Kidney (tissue), 14 donors: Measurements from ENCODE around the gene PARP14. TPM values are rescaled to one million over a fixed set of nuclear protein-coding genes. Genes with fewer than 3 reads are reported as not detected.
"Not testable (repeated sequence)": the region's sequence is repeated elsewhere in the genome, so short reads cannot be mapped to it uniquely, and the experiment has no call there.

ENCODE experiments used
- DNase-seq, 5 donors: peaks; one replicate each; pipeline ENCODE4 v3.0.0-alpha.2; 2013 to 2020
- FAIRE-seq: peaks from 2 replicates; lab custom pipeline; 2012; peaks lifted over from hg19 to GRCh38; lab: Jason Lieb, UNC
- H3K27ac ChIP-seq, 2 donors: one replicate each; pipeline ENCODE4 v1.7.0; 2013; ENCODE audit warnings: low read depth in 2 of 2, low read length in 2 of 2, inconsistent platforms in 1 of 2
- H3K27me3 ChIP-seq: one replicate; pipeline ENCODE4 v1.7.1; 2013; ENCODE audit warnings: low read length, inconsistent platforms; ENCODE audit not compliant: control insufficient read depth, insufficient read depth
- H3K36me3 ChIP-seq, 3 donors: one replicate each; pipeline versions ENCODE4 v1.7.0 to v1.7.1; 2013; ENCODE audit warnings: low read length in 3 of 3, control low read depth in 1 of 3, inconsistent platforms in 1 of 3; ENCODE audit not compliant: insufficient read depth in 3 of 3, control insufficient read depth in 2 of 3
- H3K4me1 ChIP-seq, 3 donors: one replicate each; pipeline versions ENCODE4 v1.7.0 to v1.7.1; 2013; ENCODE audit warnings: low read length in 3 of 3, inconsistent platforms in 1 of 3, low read depth in 1 of 3; ENCODE audit not compliant: control insufficient read depth in 2 of 3, insufficient read depth in 2 of 3
- H3K4me3 ChIP-seq, 3 donors: one replicate each; pipeline versions ENCODE4 v1.7.0 to v1.8.1; 2013; ENCODE audit warnings: low read length in 3 of 3, control low read depth in 1 of 3, inconsistent platforms in 1 of 3
- H3K9ac ChIP-seq, 3 donors: one replicate each; pipeline versions ENCODE4 v1.7.0 to v1.7.1; 2013; ENCODE audit warnings: low read length in 3 of 3, control low read depth in 1 of 3, inconsistent platforms in 1 of 3
- H3K9me3 ChIP-seq, 3 donors: one replicate each; pipeline versions ENCODE4 v1.7.0 to v1.7.1; 2013; ENCODE audit warnings: low read length in 3 of 3, control low read depth in 1 of 3, inconsistent platforms in 1 of 3; ENCODE audit not compliant: control insufficient read depth in 2 of 3, insufficient read depth in 1 of 3
- CTCF ChIP-seq: IDR thresholded peaks from 3 replicates; pipeline ENCODE4 v1.5.1; 2012; ENCODE audit warnings: mild to moderate bottlenecking, moderate library complexity, borderline replicate concordance; ENCODE audit not compliant: insufficient read depth; ENCODE audit errors: extremely low read depth
- intact Hi-C: fragments of 100-400 bp; cut with DNase I; formaldehyde crosslinking; loops from one replicate; pipeline ENCODE4 v1.11.1; 2022
- polyA plus RNA-seq: library from polyadenylated mRNA; stranded (reverse); fragments of 350-450 nt; fragmentation: Illumina TruSeq; extraction: RNeasy Lipid Tissue Mini Kit (QIAGEN cat#74804); gene quantifications from one replicate; pipeline ENCODE4 v1.2.3, GENCODE V29; 2014; ENCODE audit warnings: low read depth, low replicate concordance; ENCODE audit not compliant: insufficient read depth
- total RNA-seq: library from RNA; stranded (reverse); fragmentation: NEBNext Ultra II Directional; extraction: Animal tissue kit (Norgen Biotek cat#: 25700); gene quantifications from one replicate; pipeline ENCODE4 v1.2.1, GENCODE V29; 2021
- donor health status: control.
- donor health status: control.
- donor health status: control.
- donor health status: control.
- donor health status: control.
- donor health status: DM: yes; HTN: yes; CAD: no.
- donor health status: Normal renal cell carcinoma (clear cell type).

PARP14 gene
- total and polyA plus RNA-seq, 2 donors from 2014 or later = 14.9 to 64.0 TPM

GRCh38 chr3:122697952-122698620 is 17.4 kb downstream of the PARP14 start:
- no peaks in the 10 kb centered on the region for H3K4me1 ChIP-seq
- H3K36me3 ChIP-seq = peaks cover 2 to 29% (median 28%) of the 10 kb centered on the region in 3 donors
- no peak overlapping the region for H3K27ac ChIP-seq
- FAIRE-seq (no peak), DNase-seq (no peak)
- H3K9me3 ChIP-seq = no peaks in the 10 kb centered on the region
- intact Hi-C loops = no loop called here
- H3K9ac ChIP-seq = no peak overlapping the region
- no peaks in the 10 kb centered on the region for H3K27me3 ChIP-seq
- no peak overlapping the region for H3K4me3 ChIP-seq
- TF ChIP-seq CTCF = no peak

GRCh38 chr3:122700193-122700592 is 19.6 kb downstream of the PARP14 start:
- DNase-seq = no peak
- Histone ChIP-seq H3K9me3 (no peaks in the 10 kb centered on the region), H3K4me3 (no peak overlapping the region), H3K27me3 (no peaks in the 10 kb centered on the region), H3K36me3 (peaks cover 0 to 31% (median 22%) of the 10 kb centered on the region in 3 donors), H3K9ac (no peak overlapping the region), H3K27ac (no peak overlapping the region), H3K4me1 (no peaks in the 10 kb centered on the region)
- intact Hi-C loops = no loop called here
- no peak for FAIRE-seq
- no peak for TF ChIP-seq CTCF

DNA sequence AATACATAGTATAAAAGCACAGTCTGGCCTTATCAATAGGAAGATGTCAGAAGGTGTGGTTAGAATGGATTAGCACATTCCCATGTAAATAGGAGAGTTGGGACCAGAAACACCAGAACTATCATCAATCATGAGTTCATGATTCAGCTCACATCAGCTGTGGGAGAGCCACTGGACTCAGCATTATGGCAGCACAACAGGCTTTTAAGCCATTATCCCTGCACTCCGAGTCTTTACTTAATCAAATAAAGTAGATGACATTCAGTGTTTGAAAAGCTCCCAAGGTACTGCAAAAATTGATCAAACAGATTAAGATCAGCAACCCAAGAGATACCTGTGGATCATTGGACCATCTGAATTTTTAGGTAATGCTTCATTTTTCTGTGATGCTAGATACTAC is 24.7 kb downstream of the PARP14 start:
- Histone ChIP-seq H3K4me1 (no peaks in the 10 kb centered on the region), H3K27me3 (no peaks in the 10 kb centered on the region), H3K4me3 (no peak overlapping the region), H3K27ac (no peak overlapping the region), H3K9ac (no peak overlapping the region), H3K36me3 (peaks cover 0 to 22% (median 10%) of the 10 kb centered on the region in 3 donors), H3K9me3 (no peaks in the 10 kb centered on the region)
- no peak for DNase-seq
- no peak for FAIRE-seq
- intact Hi-C loops = no loop called here
- TF ChIP-seq CTCF = no peak

GRCh38 chr3:122710616-122711251 is 30.1 kb downstream of the PARP14 start:
- H3K36me3 ChIP-seq = peaks cover 2 to 28% (median 16%) of the 10 kb centered on the region in 3 donors
- H3K9ac ChIP-seq, H3K27me3 ChIP-seq, H3K27ac ChIP-seq, DNase-seq, H3K9me3 ChIP-seq, intact Hi-C loops, H3K4me1 ChIP-seq, FAIRE-seq, H3K4me3 ChIP-seq: not testable (repeated sequence)
